ENCODE results near the gene NSF.

NSF gene

GRCh38 chr17:46796956-46797530 lies 206.6 kb downstream of the NSF start:
- no peak for DNase-seq (ENCODE audit: low read depth)

- DNase-seq (ENCODE audit: low read depth), result no peak
These were observed 210.1 kb downstream of the NSF start for GRCh38 chr17:46800573-46800972.

- DNase-seq (ENCODE audit: low read depth), result no peak
These were observed 212.3 kb downstream of the NSF start for GRCh38 chr17:46802800-46803199.

GRCh38 chr17:46803544-46803943 lies 213.1 kb downstream of the NSF start:
- no peak for DNase-seq (ENCODE audit: low read depth)

- DNase-seq (ENCODE audit: low read depth), result no peak
These were observed 215.3 kb downstream of the NSF start for GRCh38 chr17:46805771-46806170.

Data from iris pigment epithelial cell (primary cell).